Stimulated activated CD8-positive, alpha-beta memory T cell treated with anti-CD3 and anti-CD28 coated beads, Interleukin-15, amount 100 ng/mL, for 4 hours (primary cell): ENCODE measurements around the gene ZBTB5.
"Not testable (repeated sequence)": the region's sequence is repeated elsewhere in the genome, so short reads cannot be mapped to it uniquely, and the experiment has no call there.

Source experiments
- DNase-seq, 2 donors: peaks; one replicate each; pipeline ENCODE4 v3.0.0-alpha.2; 2020; ENCODE audit warnings: low read depth in 2 of 2

ZBTB5 gene

GRCh38 chr9:37486616-37487548, 21.6 kb upstream of the ZBTB5 start:
- no peak for DNase-seq

DNA sequence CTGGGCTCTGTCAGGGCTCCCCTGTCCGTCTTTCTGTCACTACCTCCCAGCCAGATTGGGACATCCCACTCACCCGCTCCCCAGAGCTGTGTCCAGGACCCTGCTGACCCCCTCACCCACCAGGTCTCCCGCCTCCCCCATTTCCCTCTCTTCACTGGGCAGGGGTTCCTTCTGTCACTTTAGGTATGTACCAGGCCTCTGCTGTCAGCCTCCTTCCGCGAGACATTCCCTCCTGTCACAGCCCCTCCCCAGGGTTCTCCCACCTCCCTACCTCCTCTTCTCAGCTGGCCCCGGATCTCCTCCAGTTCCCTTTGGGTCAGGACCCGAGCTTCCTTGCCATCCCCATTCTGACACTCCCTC, 21.0 kb upstream of the ZBTB5 start:
- no peak for DNase-seq

DNA sequence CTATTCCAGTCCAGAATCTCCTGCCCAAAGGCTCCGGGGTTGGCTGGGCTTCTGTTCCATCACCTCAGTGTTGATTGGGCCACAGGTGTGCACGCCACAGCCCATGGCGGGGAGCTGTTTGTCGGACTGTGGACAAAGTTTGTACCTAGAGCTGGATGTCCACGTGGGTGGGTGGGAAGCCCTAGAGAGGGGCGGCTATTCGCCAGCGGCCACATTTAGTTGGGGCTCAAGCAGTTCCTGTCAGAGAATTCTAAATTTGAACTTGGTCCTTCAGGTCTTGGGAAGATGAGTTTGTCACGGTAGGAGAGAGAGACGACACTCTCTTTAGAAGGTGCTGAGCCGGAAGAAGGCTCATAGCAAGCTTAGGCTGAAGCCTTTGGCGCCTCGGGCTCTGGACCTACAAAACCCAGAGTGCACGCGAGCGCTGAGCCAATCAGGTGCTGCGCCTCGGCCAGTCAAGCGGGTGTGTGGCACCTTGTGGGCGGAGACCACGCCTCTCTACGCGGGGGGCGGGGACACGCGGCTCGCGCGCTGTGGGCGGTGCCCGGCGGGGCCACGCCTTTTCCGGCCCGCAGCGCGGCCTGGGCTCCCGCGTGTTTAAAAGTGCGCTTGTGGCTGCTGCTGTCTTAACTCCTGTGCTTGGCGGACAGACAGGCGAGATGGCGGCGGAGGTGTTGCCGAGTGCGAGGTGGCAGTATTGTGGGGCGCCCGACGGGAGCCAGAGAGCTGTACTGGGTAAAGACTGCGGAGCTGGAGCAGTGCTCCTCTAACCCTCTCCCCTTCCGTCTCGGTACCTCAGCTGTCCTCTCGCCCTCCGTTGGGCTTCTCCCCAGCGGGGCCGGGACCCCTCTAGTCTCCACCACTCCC, 20.4 kb upstream of the ZBTB5 start, which contains the start of gene POLR1E:
TSS of gene POLR1E (plus strand) at position 560 of the 867 bp plus-strand sequence. CDS start at position 660, 100 bp downstream.
- peak; percentile 90 to 92 for DNase-seq

DNA sequence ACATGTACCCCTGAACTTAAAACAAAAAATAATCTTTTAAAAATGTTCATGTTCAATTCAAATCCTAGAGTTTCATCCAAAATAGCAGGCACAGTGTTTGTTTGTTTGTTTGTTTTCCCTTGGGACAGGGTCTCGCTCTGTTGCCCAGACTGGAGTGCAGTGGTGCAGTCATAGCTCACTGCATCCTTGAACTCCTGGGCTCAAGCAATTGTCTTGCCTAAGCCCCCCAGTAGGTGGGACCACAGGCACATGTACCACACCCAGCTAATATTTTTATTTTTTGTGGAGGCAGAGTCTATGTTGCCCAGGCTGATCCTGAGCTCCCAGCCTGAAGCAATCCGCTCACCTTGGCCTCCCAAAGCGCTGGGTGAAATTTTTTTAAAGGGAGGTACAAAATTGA, 15.5 kb upstream of the ZBTB5 start:
- DNase-seq = no peak

DNA sequence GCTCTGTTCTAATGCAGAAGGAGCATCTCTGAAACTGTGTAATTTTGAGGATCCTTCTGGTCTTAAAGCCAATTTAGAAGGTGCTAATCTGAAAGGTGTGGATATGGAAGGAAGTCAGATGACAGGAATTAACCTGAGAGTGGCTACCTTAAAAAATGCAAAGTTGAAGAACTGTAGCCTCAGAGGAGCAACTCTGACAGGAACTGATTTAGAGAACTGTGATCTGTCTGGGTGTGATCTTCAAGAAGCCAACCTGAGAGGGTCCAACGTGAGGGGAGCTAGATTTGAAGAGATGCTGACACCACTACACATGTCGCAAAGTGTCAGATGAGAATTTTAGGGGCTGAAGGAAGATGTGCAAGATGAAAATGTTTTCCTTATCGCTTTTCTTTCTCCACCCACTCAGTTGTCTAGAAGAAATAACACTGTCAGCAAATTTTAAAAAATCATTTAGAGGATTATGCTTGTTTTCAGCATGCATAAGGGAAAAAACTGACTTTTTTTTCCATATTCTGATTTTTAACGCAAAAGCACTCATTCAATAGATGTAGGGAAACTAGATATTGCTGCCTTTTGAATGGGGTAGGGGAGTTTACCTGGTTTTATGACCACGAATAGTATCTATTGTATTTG, 12.9 kb upstream of the ZBTB5 start:
- DNase-seq = not testable (repeated sequence)

DNA sequence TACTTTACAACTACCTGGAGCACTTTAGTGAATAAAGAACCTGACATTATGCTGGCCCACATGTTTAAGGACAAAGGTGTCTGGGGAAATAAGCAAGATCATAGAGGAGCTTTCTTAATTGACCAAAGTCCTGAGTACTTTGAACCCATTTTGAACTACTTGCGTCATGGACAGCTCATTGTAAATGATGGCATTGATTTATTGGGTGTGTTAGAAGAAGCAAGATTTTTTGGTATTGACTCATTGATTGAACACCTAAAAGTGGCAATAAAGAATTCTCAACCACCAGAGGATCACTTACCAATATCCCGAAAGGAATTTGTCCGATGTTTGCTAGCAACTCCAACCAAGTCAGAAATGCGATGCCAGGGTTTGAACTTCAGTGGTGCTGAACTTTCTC, 12.2 kb upstream of the ZBTB5 start:
- DNase-seq = not testable (repeated sequence)

DNA sequence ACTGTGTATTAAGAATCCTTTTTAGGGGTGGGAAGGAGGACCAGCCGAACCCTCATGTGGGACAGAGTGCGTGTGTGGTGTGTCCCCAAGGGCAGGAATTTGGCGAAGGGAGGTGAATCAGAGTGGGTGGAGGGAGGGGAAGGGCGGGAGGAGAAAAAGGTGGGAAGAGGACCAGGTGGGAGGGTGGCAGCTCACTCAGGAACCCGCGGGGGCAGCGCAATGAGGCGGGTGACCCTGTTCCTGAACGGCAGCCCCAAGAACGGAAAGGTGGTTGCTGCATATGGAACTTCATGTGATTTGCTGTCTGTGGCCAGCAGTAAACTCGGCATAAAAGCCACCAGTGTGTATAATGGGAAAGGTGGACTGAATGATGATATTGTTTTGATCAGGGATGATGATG, 11.7 kb upstream of the ZBTB5 start:
- no peak for DNase-seq

DNA sequence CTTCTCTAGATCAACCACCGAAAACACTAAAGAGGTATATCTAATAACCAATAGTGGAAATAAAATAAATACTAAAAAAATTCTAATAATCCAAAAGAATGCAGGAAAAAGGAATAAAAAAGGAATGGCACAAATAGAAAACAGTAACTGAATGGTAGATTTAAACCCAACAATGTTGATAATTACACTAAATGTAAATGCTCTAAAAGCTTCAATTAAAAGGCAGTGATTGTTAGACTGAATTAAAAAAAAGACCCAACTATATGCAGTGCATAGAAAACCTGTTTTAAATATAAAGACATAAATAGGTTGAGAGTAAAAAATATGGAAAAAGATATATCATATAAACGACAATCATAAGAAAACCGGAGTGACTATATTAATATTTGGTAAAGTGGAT, 9.2 kb upstream of the ZBTB5 start:
- no peak for DNase-seq

GRCh38 chr9:37473982-37474381, 8.7 kb upstream of the ZBTB5 start:
- DNase-seq = not testable (repeated sequence)

DNA sequence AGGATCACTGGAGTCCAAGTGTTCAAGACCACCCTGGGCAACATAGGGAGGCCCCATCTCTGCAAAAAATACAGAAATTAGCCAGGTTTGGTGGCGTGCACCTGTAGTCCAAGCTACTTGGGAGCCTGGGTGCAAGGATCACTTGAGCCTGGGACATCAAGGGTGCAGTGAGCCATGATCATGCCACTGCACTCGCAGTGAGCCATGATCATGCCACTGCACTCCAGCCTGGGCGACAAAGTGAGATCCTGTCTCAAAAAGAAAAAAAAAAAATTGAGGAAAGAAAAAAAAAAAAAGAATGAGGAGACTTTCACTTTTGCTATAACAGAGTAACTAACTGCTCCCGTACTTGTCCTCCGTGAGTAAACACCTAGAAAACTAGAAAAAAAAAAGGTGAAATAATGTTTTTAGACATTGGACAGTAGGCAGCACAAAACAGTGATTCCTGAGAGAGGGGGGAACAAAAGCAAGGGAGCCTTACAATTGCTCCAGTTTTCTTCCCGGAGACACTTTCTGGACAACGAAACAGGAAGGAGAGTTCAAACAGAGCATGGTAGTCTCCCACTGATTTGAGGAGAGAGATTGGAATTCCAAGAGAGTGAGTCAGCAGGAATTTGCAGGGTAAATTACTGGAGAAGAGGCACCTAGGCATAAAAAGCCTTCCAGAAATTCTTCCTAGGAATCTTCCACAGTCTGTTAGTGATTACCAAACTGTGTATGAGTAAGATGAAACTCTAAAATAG, 6.9 kb upstream of the ZBTB5 start:
- no peak for DNase-seq

DNA sequence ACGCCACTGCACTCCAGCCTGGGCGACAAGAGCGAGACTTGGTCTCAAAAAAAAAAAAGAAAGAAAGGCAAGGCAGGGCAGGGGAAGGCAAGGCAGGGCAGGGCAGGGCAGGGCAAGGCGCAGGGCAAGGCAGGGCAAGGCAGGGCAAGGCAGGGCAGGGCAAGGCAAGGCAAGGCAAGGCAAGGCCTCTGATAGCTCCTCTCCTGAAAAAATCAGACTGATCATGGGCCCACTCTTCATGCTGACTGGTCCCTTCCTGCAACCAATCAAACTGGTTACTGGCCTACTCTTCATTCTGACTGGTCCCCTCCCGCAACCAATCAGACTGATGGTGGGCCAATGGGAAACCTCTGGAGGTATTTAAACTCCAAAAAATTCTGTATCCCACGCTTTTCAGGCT, 3.4 kb upstream of the ZBTB5 start:
- DNase-seq = no peak

- not testable (repeated sequence) for DNase-seq
These were observed 2.3 kb upstream of the ZBTB5 start for GRCh38 chr9:37467530-37467929.

DNA sequence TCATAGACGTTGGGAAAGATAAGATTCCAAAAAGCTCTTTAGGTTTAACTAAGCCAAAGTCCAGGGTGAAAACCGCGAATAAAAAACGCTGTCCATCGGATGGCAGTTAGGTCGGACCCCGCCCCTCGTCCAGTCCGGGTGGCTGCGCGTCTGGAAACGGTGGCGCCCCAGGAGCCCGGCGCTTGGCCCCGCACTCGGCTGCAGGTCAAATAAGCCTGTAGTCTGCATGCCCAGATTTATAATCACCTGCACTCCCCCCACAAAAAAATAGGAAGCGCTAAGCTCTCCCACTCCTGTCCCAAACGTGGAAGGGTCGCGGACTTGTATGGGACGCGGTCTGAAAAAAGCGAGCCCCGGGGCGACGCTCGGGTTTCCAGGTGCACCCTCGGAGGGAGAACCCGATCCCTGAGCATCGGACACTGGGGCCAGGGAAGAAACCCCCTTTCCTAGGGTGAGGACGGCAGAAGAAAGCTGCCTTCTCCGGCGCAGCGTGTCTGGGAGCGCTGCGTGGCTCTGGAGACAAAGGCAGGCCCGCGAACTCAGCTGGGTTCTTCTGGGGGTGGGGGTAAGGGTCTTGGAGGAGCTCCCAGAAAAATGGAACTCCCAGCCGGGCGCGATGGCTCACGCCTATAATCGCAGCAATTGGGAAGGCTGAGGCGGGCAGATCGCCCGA, 923 bp upstream of the ZBTB5 start:
- no peak for DNase-seq

GRCh38 chr9:37464426-37465248, 613 bp downstream of the ZBTB5 start:
- DNase-seq = peak in 1 of 2 donors; percentile 80

- DNase-seq = no peak
These were observed 1.2 kb downstream of the ZBTB5 start for GRCh38 chr9:37464006-37464405.

- no peak for DNase-seq
These were observed 8.4 kb downstream of the ZBTB5 start for GRCh38 chr9:37456817-37457216.

DNA sequence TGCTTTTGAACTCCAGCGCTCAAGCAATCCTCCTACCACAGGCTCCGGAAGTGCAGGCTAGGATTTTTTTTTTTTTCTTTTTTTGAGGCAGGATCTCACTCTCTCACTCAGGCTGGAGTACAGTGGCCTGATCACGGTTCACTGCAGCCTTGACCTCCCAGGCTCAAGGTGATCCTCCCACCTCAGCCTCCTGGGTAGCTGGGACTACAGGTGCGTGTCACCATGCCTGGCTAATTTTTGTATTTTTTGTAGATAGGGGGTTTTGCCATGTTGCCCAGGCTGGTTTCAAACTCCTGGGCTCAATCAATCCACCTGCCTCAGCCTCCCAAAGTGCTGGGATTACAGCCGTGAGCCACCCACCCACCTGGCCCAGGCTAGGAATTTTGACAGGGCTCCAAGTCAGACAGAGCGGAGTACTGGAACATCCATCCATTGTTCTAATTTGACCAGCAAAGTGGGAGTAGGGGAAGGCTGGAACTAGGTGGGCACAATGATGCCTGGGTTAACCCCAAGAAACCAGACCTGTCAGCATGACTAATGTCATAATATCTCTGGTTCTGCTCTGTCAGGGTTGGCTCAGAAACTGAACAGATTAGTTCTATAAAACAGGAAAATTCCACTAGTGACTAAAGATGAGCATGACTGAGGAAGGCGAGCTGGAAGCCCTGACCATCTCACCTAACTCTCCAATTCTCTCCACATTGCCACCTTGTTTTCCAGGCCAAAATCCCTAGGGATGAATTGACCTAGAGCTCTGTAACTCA, 9.2 kb downstream of the ZBTB5 start:
- DNase-seq = no peak

- DNase-seq = no peak
These were observed 11.0 kb downstream of the ZBTB5 start for GRCh38 chr9:37454238-37454637.

DNA sequence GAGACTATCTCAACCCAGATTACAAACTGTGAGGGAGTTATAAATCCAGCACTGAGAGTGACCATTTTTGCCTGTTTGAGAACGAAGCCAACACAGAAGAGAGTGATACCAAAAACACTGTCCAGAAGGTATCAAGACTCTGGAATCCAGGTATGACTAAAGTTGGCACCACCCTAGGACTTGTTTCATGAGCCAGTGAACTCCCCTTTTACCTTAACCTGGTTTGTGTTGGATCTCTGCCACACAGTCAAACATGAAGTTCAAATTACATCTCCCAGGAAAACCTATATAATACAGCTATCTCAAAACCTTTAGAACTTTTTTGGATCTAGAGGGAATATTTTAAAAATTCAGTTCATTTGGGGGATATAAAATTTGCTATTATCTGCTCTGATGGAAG, 11.4 kb downstream of the ZBTB5 start:
- DNase-seq = no peak
